Loucy (cell line): ENCODE results near the gene SP4.

Experiments used
- H2AFZ ChIP-seq: fragments of 200-600 bp; sonication (generic); 2 replicates; pipeline ENCODE4 v1.6.0; 2016; ENCODE audit warnings: antibody characterized with exemption, mild to moderate bottlenecking, low read length, moderate library complexity
- H3F3A ChIP-seq: fragments of 200-600 bp; 2 replicates; pipeline ENCODE4 v1.6.0; 2016; ENCODE audit warnings: antibody characterized with exemption, low read depth, mild to moderate bottlenecking
- H3K27me3 ChIP-seq: fragments of 200-600 bp; sonication (generic); 2 replicates; pipeline ENCODE4 v1.6.1; 2014; ENCODE audit warnings: low read length, mild to moderate bottlenecking; ENCODE audit not compliant: insufficient read depth, poor library complexity, severe bottlenecking
- H3K36me3 ChIP-seq: fragments of 200-600 bp; sonication (generic); 2 replicates; pipeline ENCODE4 v1.6.1; 2016; ENCODE audit warnings: low read length; ENCODE audit not compliant: insufficient read depth
- H3K4me1 ChIP-seq: fragments of 200-600 bp; sonication (generic); 2 replicates; pipeline ENCODE4 v1.5.1; 2014; ENCODE audit warnings: low read length, mild to moderate bottlenecking; ENCODE audit not compliant: insufficient read depth, poor library complexity, severe bottlenecking
- H3K4me2 ChIP-seq: fragments of 200-600 bp; sonication (generic); 2 replicates; pipeline ENCODE4 v1.6.0; 2014; ENCODE audit warnings: antibody characterized with exemption, low read length, low read depth, mild to moderate bottlenecking; ENCODE audit not compliant: poor library complexity, severe bottlenecking
- H3K4me3 ChIP-seq: fragments of 200-600 bp; sonication (generic); 2 replicates; pipeline ENCODE4 v1.5.1; 2014; ENCODE audit warnings: low read length, mild to moderate bottlenecking, mixed read lengths; ENCODE audit not compliant: poor library complexity, severe bottlenecking
- H3K79me2 ChIP-seq: fragments of 200-600 bp; sonication (generic); 2 replicates; pipeline ENCODE4 v1.6.1; 2014; ENCODE audit warnings: low read length; ENCODE audit not compliant: insufficient read depth
- H3K9ac ChIP-seq: fragments of 200-600 bp; sonication (generic); 2 replicates; pipeline ENCODE4 v1.6.0; 2014; ENCODE audit warnings: mild to moderate bottlenecking, low read depth, low read length, moderate library complexity; ENCODE audit not compliant: poor library complexity, severe bottlenecking
- H3K9me2 ChIP-seq: fragments of 200-600 bp; sonication (generic); replicated peaks from 2 replicates; pipeline ENCODE4 v1.6.1; 2016; ENCODE audit warnings: low read depth, low read length, mixed read lengths
- H3K9me3 ChIP-seq: fragments of 200-600 bp; sonication (generic); 2 replicates; pipeline ENCODE4 v1.6.1; 2014; ENCODE audit warnings: mild to moderate bottlenecking, antibody characterized with exemption, low read length, low read depth; ENCODE audit not compliant: insufficient read depth
- H4K20me1 ChIP-seq: fragments of 200-600 bp; sonication (generic); 2 replicates; pipeline ENCODE4 v1.6.0; 2014; ENCODE audit warnings: antibody characterized with exemption, low read length, mild to moderate bottlenecking; ENCODE audit not compliant: insufficient read depth, poor library complexity, severe bottlenecking
- EZH2phosphoT487 ChIP-seq: fragments of 200-600 bp; IDR thresholded peaks from 2 replicates; pipeline ENCODE4 v1.6.1; 2018; ENCODE audit warnings: antibody characterized with exemption, mild to moderate bottlenecking, moderate library complexity, borderline replicate concordance
- TF ChIP-seq, protein P1 (sequence below): fragments of 200-600 bp; sonication (generic); conservative IDR thresholded peaks from 2 replicates; pipeline ENCODE4 v1.5.1; 2014; ENCODE audit warnings: mild to moderate bottlenecking, antibody characterized with exemption, low read length

The SP4 gene

DNA sequence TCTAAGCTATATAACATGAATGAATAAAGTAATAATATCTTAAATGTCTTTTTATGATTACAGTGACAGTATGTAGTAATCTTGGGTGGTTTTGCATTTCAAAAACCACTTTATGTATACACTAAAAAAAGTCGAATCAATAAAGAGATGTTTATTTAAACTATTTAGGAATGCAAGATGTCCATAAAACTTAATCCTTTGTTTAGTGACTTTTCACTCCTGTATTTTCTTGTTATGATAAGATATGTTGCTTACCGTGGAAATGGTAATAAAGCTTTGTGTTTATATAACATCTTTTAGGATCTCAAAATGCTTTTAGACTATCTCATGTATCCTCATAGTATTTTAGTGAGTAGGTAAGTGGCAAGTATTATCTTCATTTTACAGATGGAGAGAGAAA lies 48.5 kb downstream of the SP4 start:
- H4K20me1 ChIP-seq, result no peaks in the 10 kb centered on the region
- no peak for TF ChIP-seq EZH2phosphoT487
- TF ChIP-seq, protein P1, sequence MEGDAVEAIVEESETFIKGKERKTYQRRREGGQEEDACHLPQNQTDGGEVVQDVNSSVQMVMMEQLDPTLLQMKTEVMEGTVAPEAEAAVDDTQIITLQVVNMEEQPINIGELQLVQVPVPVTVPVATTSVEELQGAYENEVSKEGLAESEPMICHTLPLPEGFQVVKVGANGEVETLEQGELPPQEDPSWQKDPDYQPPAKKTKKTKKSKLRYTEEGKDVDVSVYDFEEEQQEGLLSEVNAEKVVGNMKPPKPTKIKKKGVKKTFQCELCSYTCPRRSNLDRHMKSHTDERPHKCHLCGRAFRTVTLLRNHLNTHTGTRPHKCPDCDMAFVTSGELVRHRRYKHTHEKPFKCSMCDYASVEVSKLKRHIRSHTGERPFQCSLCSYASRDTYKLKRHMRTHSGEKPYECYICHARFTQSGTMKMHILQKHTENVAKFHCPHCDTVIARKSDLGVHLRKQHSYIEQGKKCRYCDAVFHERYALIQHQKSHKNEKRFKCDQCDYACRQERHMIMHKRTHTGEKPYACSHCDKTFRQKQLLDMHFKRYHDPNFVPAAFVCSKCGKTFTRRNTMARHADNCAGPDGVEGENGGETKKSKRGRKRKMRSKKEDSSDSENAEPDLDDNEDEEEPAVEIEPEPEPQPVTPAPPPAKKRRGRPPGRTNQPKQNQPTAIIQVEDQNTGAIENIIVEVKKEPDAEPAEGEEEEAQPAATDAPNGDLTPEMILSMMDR, result no peak
- H3K79me2 ChIP-seq, result peaks cover 47% of the 10 kb centered on the region
- no peak overlapping the region for H3K4me3 ChIP-seq
- H3K9ac ChIP-seq, result no peak overlapping the region
- H3K9me2 ChIP-seq, result no peaks in the 10 kb centered on the region
- peaks cover 14% of the 10 kb centered on the region; the same call in 1 of the 2 replicates for H3K36me3 ChIP-seq
- no peaks in the 10 kb centered on the region for H3K9me3 ChIP-seq
- no peaks in the 10 kb centered on the region for H3K27me3 ChIP-seq
- peaks cover 8% of the 10 kb centered on the region for H3K4me1 ChIP-seq
- no peaks in the 10 kb centered on the region for H3F3A ChIP-seq
- no peak overlapping the region for H3K4me2 ChIP-seq
- H2AFZ ChIP-seq, result no peak overlapping the region

GRCh38 chr7:21480693-21481403 lies 53.0 kb downstream of the SP4 start:
- Histone ChIP-seq H3K27me3 (no peaks in the 10 kb centered on the region), H3K9ac (no peak overlapping the region)

DNA sequence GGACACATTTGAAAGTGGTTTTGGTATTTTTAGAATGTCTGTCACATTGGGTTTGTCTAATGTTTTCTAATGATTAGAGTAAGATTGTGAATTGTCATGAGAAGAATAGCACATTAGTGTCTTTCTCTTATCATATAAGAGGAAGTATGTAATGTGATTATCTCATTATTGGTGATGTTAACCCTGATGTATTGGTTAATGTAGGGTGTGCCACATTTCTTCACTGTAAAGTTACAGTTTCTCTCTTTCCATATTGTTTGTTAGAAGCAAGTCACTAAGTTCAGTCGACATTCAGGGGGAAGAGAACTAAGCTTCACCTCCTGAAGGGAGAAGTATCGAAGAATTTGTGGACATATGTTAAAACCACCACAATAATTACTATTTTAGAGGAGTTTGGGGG lies 58.6 kb downstream of the SP4 start:
- TF ChIP-seq, protein P1, result no peak
- TF ChIP-seq EZH2phosphoT487, result no peak
- Histone ChIP-seq H4K20me1 (no peaks in the 10 kb centered on the region), H3K36me3 (peaks cover 53% of the 10 kb centered on the region), H3K9ac (no peak overlapping the region), H3K9me2 (no peaks in the 10 kb centered on the region), H2AFZ (no peak overlapping the region), H3K27me3 (no peaks in the 10 kb centered on the region), H3K4me3 (no peak overlapping the region), H3K4me1 (peaks cover 11% of the 10 kb centered on the region), H3F3A (no peaks in the 10 kb centered on the region), H3K4me2 (no peak overlapping the region), H3K79me2 (peaks cover 18% of the 10 kb centered on the region; the same call in 1 of the 2 replicates), H3K9me3 (no peaks in the 10 kb centered on the region)

More at GRCh38 chr7:21480693-21481403, 53.0 kb downstream of the SP4 start:
- Histone ChIP-seq H3K9me2 (no peaks in the 10 kb centered on the region), H3K4me3 (no peak overlapping the region), H4K20me1 (no peaks in the 10 kb centered on the region), H3K4me1 (peaks cover 20% of the 10 kb centered on the region), H3F3A (no peaks in the 10 kb centered on the region), H3K9me3 (no peaks in the 10 kb centered on the region), H3K79me2 (peaks cover 18% of the 10 kb centered on the region), H3K36me3 (peaks cover 35% of the 10 kb centered on the region), H3K4me2 (peak overlapping the region; percentile 16), H2AFZ (no peak overlapping the region)
- TF ChIP-seq EZH2phosphoT487, result no peak
- TF ChIP-seq, protein P1, result no peak
